ENCODE measurements around the gene NLE1.
"Not testable (repeated sequence)": the region's sequence is repeated elsewhere in the genome, so short reads cannot be mapped to it uniquely, and the experiment has no call there.

The NLE1 gene

DNA sequence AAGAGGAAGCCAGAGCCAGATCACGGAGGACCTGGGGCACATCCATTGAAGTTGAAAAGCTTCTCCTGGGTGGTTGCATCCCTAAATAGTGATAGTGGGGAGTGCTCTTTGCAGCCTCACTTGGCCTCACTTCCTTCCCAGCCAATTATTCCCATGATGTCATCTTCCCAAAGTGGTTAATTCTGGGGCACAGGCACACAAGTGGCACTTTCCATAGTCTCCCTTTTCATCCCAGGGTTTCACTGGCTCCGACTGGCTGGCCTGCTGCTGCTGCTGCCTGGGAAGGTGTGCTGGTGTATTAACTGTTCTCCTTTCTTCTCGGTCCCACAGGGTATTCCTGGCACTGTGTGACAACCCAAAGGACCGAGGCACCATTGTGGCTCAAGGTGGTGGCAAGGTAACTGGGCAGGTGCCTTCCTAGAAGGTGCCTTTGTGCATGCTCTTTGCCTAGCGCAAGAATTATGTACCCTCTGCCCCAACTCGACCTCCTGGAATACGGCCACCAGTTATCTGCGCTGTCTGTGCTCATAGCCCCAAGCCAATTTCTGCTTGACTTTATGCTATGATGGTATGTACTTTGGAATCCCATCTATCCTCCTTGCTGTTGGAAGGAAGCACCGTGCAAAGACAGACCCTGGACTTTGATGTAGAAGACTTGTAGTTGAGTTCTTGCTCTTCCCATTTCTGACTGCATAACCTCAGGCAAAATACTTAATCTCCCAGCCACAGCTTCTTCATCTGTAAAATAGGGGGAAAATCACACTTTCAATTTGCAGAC, 33.7 kb upstream of the NLE1 start:
- Histone ChIP-seq H3K9me3 (ENCODE audit: control insufficient read depth in 1 of 2, low read length in 2 of 2) (no peaks in the 10 kb centered on the region), H3K36me3 (ENCODE audit: control insufficient read depth in 1 of 2, insufficient read depth in 2 of 2, low read length in 2 of 2) (no peaks in the 10 kb centered on the region), H3K27ac (ENCODE audit: low read depth, low read length) (no peak overlapping the region), H3K27me3 (ENCODE audit: control insufficient read depth in 1 of 2, insufficient read depth in 2 of 2, low read length in 2 of 2) (no peaks in the 10 kb centered on the region), H3K4me3 (ENCODE audit: low read depth in 1 of 2, low read length in 2 of 2) (no peak overlapping the region), H3K4me1 (ENCODE audit: control insufficient read depth in 1 of 2, insufficient read depth in 2 of 2, low read length in 2 of 2) (peaks cover 0 to 3% of the 10 kb centered on the region in 2 donors), H3K9ac (ENCODE audit: low read depth in 1 of 2, low read length in 2 of 2) (no peak overlapping the region)

DNA sequence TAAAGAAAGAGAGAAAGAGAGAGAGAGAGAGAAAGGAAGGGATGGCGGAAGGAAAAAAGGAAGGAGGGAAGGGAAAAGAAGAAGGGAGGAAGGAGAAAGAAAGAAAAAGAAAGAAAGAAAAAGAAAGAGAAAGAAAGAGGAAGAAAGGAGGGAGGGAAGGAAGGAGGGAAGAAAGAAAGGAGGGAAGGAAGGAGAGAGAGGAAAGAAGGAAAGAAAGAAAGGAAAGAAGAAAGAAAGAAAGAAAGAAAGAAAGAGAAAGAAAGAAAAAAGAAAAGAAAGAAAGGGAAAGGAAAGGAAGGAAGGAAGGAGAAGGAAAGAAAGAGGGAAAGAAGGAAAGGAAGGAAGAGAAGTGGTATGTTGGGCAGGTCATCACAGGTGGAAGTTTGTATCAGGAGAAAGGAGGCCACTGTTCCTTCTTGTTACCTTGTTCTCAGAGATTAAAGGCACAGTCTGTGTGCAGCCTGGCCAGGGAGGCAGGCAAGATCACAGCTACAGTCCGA, 32.8 kb upstream of the NLE1 start:
- no peaks in the 10 kb centered on the region for H3K36me3 ChIP-seq (ENCODE audit: control insufficient read depth in 1 of 2, insufficient read depth in 2 of 2, low read length in 2 of 2)
- H3K4me3 ChIP-seq (ENCODE audit: low read depth in 1 of 2, low read length in 2 of 2): no peak overlapping the region
- no peaks in the 10 kb centered on the region for H3K9me3 ChIP-seq (ENCODE audit: control insufficient read depth in 1 of 2, low read length in 2 of 2)
- H3K4me1 ChIP-seq (ENCODE audit: control insufficient read depth in 1 of 2, insufficient read depth in 2 of 2, low read length in 2 of 2): peaks cover 0 to 3% of the 10 kb centered on the region in 2 donors
- H3K9ac ChIP-seq (ENCODE audit: low read depth in 1 of 2, low read length in 2 of 2): no peak overlapping the region
- H3K27me3 ChIP-seq (ENCODE audit: control insufficient read depth in 1 of 2, insufficient read depth in 2 of 2, low read length in 2 of 2): no peaks in the 10 kb centered on the region
- no peak overlapping the region for H3K27ac ChIP-seq (ENCODE audit: low read depth, low read length)

DNA sequence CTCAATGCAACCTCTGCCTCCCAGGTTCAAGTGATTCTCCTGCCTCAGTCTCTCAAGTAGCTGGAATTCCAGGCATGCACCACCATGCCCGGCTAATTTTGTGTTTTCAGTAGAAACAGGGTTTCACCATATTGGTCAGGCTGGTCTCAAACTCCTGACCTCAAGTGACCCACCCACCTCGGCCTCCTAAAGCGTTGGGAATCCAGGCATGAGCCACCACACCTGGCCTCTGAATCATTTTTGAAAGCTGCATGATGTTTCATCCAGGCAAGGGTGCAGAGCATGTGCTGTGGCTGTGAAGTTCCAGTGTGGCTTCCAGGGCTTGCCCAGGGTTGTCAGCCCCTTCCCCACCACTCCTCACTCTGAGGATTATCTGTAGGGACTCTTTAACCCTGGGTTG, 30.2 kb upstream of the NLE1 start:
- H3K36me3 ChIP-seq (ENCODE audit: control insufficient read depth in 1 of 2, insufficient read depth in 2 of 2, low read length in 2 of 2); H3K27ac ChIP-seq (ENCODE audit: low read depth, low read length); H3K9ac ChIP-seq (ENCODE audit: low read depth in 1 of 2, low read length in 2 of 2); H3K4me1 ChIP-seq (ENCODE audit: control insufficient read depth in 1 of 2, insufficient read depth in 2 of 2, low read length in 2 of 2); H3K27me3 ChIP-seq (ENCODE audit: control insufficient read depth in 1 of 2, insufficient read depth in 2 of 2, low read length in 2 of 2); H3K4me3 ChIP-seq (ENCODE audit: low read depth in 1 of 2, low read length in 2 of 2); H3K9me3 ChIP-seq (ENCODE audit: control insufficient read depth in 1 of 2, low read length in 2 of 2): not testable (repeated sequence)

DNA sequence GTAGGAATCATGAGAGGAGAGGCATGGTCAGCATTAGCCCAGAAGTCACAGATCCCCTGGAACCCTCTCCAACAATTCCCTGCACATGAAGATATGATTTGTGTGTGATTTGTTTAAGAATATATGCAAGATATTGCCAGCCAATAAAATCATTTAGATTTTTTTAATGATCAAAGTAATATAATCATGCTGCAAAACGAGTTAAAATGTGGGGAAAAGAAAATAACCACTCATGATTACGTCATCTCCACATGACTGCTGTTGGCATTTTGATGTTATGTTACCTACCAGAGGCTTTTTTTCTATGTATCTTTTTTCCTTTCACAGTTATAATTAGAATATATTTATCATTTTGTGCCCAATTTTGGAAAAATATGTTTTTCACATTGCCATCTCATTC, 29.7 kb upstream of the NLE1 start:
- Histone ChIP-seq H3K9me3 (ENCODE audit: control insufficient read depth in 1 of 2, low read length in 2 of 2) (no peaks in the 10 kb centered on the region), H3K36me3 (ENCODE audit: control insufficient read depth in 1 of 2, insufficient read depth in 2 of 2, low read length in 2 of 2) (no peaks in the 10 kb centered on the region), H3K4me3 (ENCODE audit: low read depth in 1 of 2, low read length in 2 of 2) (no peak overlapping the region), H3K9ac (ENCODE audit: low read depth in 1 of 2, low read length in 2 of 2) (no peak overlapping the region), H3K27ac (ENCODE audit: low read depth, low read length) (no peak overlapping the region), H3K4me1 (ENCODE audit: control insufficient read depth in 1 of 2, insufficient read depth in 2 of 2, low read length in 2 of 2) (peaks cover 0 to 3% of the 10 kb centered on the region in 2 donors), H3K27me3 (ENCODE audit: control insufficient read depth in 1 of 2, insufficient read depth in 2 of 2, low read length in 2 of 2) (no peaks in the 10 kb centered on the region)

DNA sequence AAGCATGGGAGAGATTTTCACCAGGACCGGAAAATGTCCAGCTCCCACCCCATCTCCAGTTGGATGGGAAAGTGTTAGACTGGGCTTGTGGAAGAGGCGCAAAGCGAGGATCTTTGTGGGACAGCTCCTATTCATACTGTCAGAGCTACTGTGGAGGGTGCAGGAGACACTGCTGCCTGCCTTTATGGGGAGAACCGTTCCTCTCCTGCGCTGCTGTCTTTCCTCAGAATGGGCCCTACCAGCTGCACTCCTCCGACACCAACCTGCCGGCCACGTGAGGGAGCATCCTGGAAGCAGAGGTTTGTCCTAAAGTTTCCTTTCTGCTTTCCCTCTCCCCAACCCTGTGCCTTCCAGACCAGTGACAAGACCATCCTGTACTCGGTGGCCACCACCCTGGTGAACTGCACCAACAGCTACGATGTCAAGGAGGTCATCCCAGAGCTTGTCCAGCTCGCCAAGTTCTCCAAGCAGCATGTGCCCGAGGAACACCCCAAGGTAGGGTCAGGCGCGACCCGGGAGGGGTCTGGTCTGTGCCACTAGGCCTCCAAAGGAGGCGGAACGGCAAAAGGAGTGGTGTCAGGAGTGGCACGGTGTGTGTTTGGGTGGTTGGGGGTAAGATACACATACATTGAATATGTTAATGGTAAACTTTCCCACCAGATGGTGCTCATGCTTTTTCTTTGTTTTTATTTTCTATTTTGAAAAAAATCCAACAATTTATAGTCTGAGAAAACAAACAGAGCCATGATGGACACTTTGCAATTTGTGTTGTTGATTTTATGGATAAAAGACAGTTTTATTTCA, 29.1 kb upstream of the NLE1 start:
- Histone ChIP-seq H3K27me3 (ENCODE audit: control insufficient read depth in 1 of 2, insufficient read depth in 2 of 2, low read length in 2 of 2) (peaks cover 0 to 2% of the 10 kb centered on the region in 2 donors), H3K4me1 (ENCODE audit: control insufficient read depth in 1 of 2, insufficient read depth in 2 of 2, low read length in 2 of 2) (peaks cover 0 to 3% of the 10 kb centered on the region in 2 donors), H3K9me3 (ENCODE audit: control insufficient read depth in 1 of 2, low read length in 2 of 2) (no peaks in the 10 kb centered on the region), H3K36me3 (ENCODE audit: control insufficient read depth in 1 of 2, insufficient read depth in 2 of 2, low read length in 2 of 2) (no peaks in the 10 kb centered on the region), H3K4me3 (ENCODE audit: low read depth in 1 of 2, low read length in 2 of 2) (no peak overlapping the region), H3K27ac (ENCODE audit: low read depth, low read length) (no peak overlapping the region), H3K9ac (ENCODE audit: low read depth in 1 of 2, low read length in 2 of 2) (no peak overlapping the region)

DNA sequence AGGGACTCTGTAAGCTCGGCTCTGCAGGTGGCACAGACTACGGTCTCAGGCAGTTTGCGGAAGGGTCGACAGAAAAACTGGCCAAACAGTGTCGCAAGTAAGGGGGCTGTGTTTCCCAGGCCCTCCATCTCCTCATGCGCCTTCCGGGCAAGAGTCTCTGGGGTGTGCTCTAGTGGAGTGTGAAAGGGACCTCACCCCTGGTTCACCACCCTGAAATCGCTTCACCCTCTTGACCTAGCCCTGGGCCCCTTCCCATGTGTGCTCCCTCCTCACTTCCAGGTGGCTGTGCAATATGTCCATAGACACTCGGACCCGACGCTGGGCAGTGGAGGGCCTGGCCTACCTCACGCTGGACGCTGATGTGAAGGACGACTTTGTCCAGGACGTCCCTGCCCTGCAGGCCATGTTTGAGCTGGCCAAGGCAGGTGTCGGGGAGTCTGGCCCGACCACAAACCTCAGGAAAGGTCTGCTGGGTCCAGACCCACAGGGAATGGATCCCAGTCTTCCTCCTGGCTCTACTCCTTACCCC, 27.8 kb upstream of the NLE1 start:
- Histone ChIP-seq H3K9me3 (ENCODE audit: control insufficient read depth in 1 of 2, low read length in 2 of 2) (no peaks in the 10 kb centered on the region), H3K9ac (ENCODE audit: low read depth in 1 of 2, low read length in 2 of 2) (no peak overlapping the region), H3K4me3 (ENCODE audit: low read depth in 1 of 2, low read length in 2 of 2) (no peak overlapping the region), H3K27me3 (ENCODE audit: control insufficient read depth in 1 of 2, insufficient read depth in 2 of 2, low read length in 2 of 2) (peaks cover 0 to 2% of the 10 kb centered on the region in 2 donors), H3K36me3 (ENCODE audit: control insufficient read depth in 1 of 2, insufficient read depth in 2 of 2, low read length in 2 of 2) (no peaks in the 10 kb centered on the region), H3K4me1 (ENCODE audit: control insufficient read depth in 1 of 2, insufficient read depth in 2 of 2, low read length in 2 of 2) (peaks cover 0 to 3% of the 10 kb centered on the region in 2 donors), H3K27ac (ENCODE audit: low read depth, low read length) (no peak overlapping the region)

DNA sequence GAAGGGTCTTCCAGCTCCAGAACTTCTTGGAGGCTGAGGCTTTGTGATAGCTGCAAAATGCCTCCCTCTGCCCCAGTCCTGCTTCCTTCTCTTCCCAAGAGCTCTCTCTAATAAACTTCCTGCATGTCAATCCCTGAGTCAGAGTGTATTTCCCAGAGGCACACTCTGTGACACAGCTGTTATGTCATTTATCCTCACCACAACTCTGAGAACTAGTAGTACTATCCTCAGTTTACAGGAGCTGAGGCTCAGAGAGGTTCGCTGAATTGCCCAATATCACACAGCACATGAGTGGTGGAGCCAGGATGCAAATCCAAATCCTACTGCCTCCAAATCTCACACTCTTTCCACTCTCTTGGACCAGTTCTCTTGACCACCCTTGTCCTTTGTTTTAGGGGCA, 25.6 kb upstream of the NLE1 start:
- Histone ChIP-seq H3K9me3 (ENCODE audit: control insufficient read depth in 1 of 2, low read length in 2 of 2) (no peaks in the 10 kb centered on the region), H3K4me3 (ENCODE audit: low read depth in 1 of 2, low read length in 2 of 2) (no peak overlapping the region), H3K9ac (ENCODE audit: low read depth in 1 of 2, low read length in 2 of 2) (no peak overlapping the region), H3K27me3 (ENCODE audit: control insufficient read depth in 1 of 2, insufficient read depth in 2 of 2, low read length in 2 of 2) (peaks cover 0 to 2% of the 10 kb centered on the region in 2 donors), H3K27ac (ENCODE audit: low read depth, low read length) (no peak overlapping the region), H3K4me1 (ENCODE audit: control insufficient read depth in 1 of 2, insufficient read depth in 2 of 2, low read length in 2 of 2) (peaks cover 0 to 3% of the 10 kb centered on the region in 2 donors), H3K36me3 (ENCODE audit: control insufficient read depth in 1 of 2, insufficient read depth in 2 of 2, low read length in 2 of 2) (no peaks in the 10 kb centered on the region)

DNA sequence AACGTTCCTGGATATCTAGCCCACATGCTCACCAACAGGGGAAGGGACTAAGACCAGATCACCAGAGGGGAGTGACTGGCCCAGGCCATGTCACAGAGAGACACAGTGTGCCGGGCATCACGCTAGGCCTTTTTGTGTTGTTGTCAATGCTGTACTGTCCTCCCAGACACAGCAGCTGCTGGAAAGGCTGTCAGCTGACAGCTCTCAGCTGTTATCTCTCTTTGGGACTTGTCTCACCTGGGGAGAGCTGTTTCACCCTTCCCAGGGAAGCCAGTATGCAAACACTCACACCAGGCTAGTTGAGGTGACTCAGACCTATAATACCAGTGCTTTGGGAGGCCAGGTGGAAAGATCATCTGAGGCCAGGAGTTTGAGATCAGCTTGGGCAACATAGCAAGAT, 24.9 kb upstream of the NLE1 start:
- H3K27me3 ChIP-seq (ENCODE audit: control insufficient read depth in 1 of 2, insufficient read depth in 2 of 2, low read length in 2 of 2): peaks cover 0 to 2% of the 10 kb centered on the region in 2 donors
- no peak overlapping the region for H3K4me3 ChIP-seq (ENCODE audit: low read depth in 1 of 2, low read length in 2 of 2)
- no peak overlapping the region for H3K27ac ChIP-seq (ENCODE audit: low read depth, low read length)
- no peak overlapping the region for H3K9ac ChIP-seq (ENCODE audit: low read depth in 1 of 2, low read length in 2 of 2)
- H3K9me3 ChIP-seq (ENCODE audit: control insufficient read depth in 1 of 2, low read length in 2 of 2): no peaks in the 10 kb centered on the region
- H3K4me1 ChIP-seq (ENCODE audit: control insufficient read depth in 1 of 2, insufficient read depth in 2 of 2, low read length in 2 of 2): peaks cover 0 to 3% of the 10 kb centered on the region in 2 donors
- H3K36me3 ChIP-seq (ENCODE audit: control insufficient read depth in 1 of 2, insufficient read depth in 2 of 2, low read length in 2 of 2): no peaks in the 10 kb centered on the region

DNA sequence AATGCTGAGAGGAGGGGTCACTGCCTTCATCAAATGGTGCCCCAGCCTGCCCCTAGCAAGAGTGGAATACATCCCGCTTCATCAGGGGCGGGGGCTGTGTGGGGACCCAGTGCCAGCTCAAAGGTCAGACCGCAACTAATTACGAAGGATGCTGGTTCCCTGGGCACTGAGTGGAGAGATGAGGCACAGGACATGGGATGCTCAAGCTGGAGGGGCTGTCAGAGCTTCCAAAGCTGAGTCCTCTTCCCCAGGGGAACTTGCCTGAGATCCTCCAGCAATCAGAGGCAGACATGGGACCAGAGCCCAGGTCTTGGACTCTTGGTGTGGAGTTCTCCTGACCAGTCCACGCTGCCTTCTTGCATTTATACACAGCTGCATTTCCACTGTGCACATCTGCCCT, 24.4 kb upstream of the NLE1 start:
- Histone ChIP-seq H3K4me3 (ENCODE audit: low read depth in 1 of 2, low read length in 2 of 2) (no peak overlapping the region), H3K4me1 (ENCODE audit: control insufficient read depth in 1 of 2, insufficient read depth in 2 of 2, low read length in 2 of 2) (no peaks in the 10 kb centered on the region), H3K27me3 (ENCODE audit: control insufficient read depth in 1 of 2, insufficient read depth in 2 of 2, low read length in 2 of 2) (peaks cover 0 to 2% of the 10 kb centered on the region in 2 donors), H3K9ac (ENCODE audit: low read depth in 1 of 2, low read length in 2 of 2) (no peak overlapping the region), H3K36me3 (ENCODE audit: control insufficient read depth in 1 of 2, insufficient read depth in 2 of 2, low read length in 2 of 2) (no peaks in the 10 kb centered on the region), H3K9me3 (ENCODE audit: control insufficient read depth in 1 of 2, low read length in 2 of 2) (no peaks in the 10 kb centered on the region), H3K27ac (ENCODE audit: low read depth, low read length) (no peak overlapping the region)

DNA sequence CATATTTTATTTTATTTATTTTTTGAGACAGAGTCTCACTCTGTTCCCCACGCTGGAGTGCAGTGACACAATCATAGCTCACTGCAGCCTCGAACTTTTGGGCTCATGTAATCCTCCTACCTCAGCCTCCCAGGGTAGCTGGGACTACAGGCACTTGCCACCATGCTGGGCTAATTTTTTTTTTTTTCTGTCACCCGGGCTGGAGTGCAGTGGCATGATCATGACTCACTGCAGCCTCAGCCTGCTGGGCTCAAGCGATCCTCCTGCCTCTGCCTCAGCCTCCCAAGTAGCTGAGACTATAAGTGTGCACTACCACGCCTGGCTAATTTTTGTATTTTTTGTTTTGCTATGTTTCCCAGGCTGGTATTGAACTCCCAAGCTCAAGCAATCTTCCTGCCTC, 22.6 kb upstream of the NLE1 start:
- no peak overlapping the region for H3K4me3 ChIP-seq (ENCODE audit: low read depth in 1 of 2, low read length in 2 of 2)
- H3K27ac ChIP-seq (ENCODE audit: low read depth, low read length): no peak overlapping the region
- no peaks in the 10 kb centered on the region for H3K36me3 ChIP-seq (ENCODE audit: control insufficient read depth in 1 of 2, insufficient read depth in 2 of 2, low read length in 2 of 2)
- no peaks in the 10 kb centered on the region for H3K9me3 ChIP-seq (ENCODE audit: control insufficient read depth in 1 of 2, low read length in 2 of 2)
- peaks cover 0 to 2% of the 10 kb centered on the region in 2 donors for H3K27me3 ChIP-seq (ENCODE audit: control insufficient read depth in 1 of 2, insufficient read depth in 2 of 2, low read length in 2 of 2)
- no peak overlapping the region for H3K9ac ChIP-seq (ENCODE audit: low read depth in 1 of 2, low read length in 2 of 2)
- H3K4me1 ChIP-seq (ENCODE audit: control insufficient read depth in 1 of 2, insufficient read depth in 2 of 2, low read length in 2 of 2): no peaks in the 10 kb centered on the region

Measured in duodenal mucosa (tissue), 2 donors.